Colon (tissue), 2 donors: ENCODE measurements around the gene VASH1.

Source experiments
- FAIRE-seq: peaks from 2 replicates; lab custom pipeline; 2012; peaks lifted over from hg19 to GRCh38; lab: Jason Lieb, UNC
- donor health status: control.
- donor health status: control.

Gene VASH1

GRCh38 chr14:76772300-76773187 is 11.3 kb downstream of the VASH1 start:
- no peak for FAIRE-seq

GRCh38 chr14:76773188-76773885 is 12.1 kb downstream of the VASH1 start:
- FAIRE-seq, result no peak

- FAIRE-seq, result no peak
Measured at GRCh38 chr14:76773956-76774820, 12.9 kb downstream of the VASH1 start.

- FAIRE-seq, result no peak
Measured at GRCh38 chr14:76774821-76775694, 13.8 kb downstream of the VASH1 start.

GRCh38 chr14:76775695-76776427 is 14.6 kb downstream of the VASH1 start:
- no peak for FAIRE-seq

GRCh38 chr14:76776428-76777251 is 15.4 kb downstream of the VASH1 start:
- no peak for FAIRE-seq

- no peak for FAIRE-seq
Measured at GRCh38 chr14:76777721-76778120, 16.5 kb downstream of the VASH1 start.

GRCh38 chr14:76778546-76779215 is 17.4 kb downstream of the VASH1 start:
- no peak for FAIRE-seq

- FAIRE-seq, result no peak
Measured at GRCh38 chr14:76779221-76780057, 18.2 kb downstream of the VASH1 start.

- FAIRE-seq, result no peak
Measured at GRCh38 chr14:76780058-76780345, 18.7 kb downstream of the VASH1 start.

- FAIRE-seq, result no peak
Measured at GRCh38 chr14:76780360-76780759, 19.1 kb downstream of the VASH1 start.

GRCh38 chr14:76780875-76781647 is 19.8 kb downstream of the VASH1 start:
- FAIRE-seq, result no peak

- FAIRE-seq, result no peak
Measured at GRCh38 chr14:76781648-76782051, 20.4 kb downstream of the VASH1 start.

GRCh38 chr14:76782115-76782884 is 21.0 kb downstream of the VASH1 start:
- FAIRE-seq, result no peak

GRCh38 chr14:76782885-76783566 is 21.8 kb downstream of the VASH1 start:
- FAIRE-seq, result no peak

- no peak for FAIRE-seq
Measured at GRCh38 chr14:76784266-76784874, 23.1 kb downstream of the VASH1 start.
